ENCODE measurements around the gene GOLGA6L25.
"Not testable (repeated sequence)": the region's sequence is repeated elsewhere in the genome, so short reads cannot be mapped to it uniquely, and the experiment has no call there.

GOLGA6L25 gene

GRCh38 chr15:28553268-28553667 is at the start of gene GOLGA6L25:
Gene GOLGA6L25 (plus strand): TSS chr15:28553568. CDS start chr15:28553629, 61 bp downstream.
- DNase-seq, result not testable (repeated sequence)

- DNase-seq, result not testable (repeated sequence)
Measured at GRCh38 chr15:28508217-28508889, 45.0 kb upstream of the GOLGA6L25 start.

GRCh38 chr15:28514128-28514527 is 39.2 kb upstream of the GOLGA6L25 start:
- DNase-seq, result not testable (repeated sequence)

GRCh38 chr15:28515208-28515607 is 38.2 kb upstream of the GOLGA6L25 start:
- DNase-seq, result not testable (repeated sequence)

- DNase-seq, result not testable (repeated sequence)
Measured at GRCh38 chr15:28532954-28533353, 20.4 kb upstream of the GOLGA6L25 start, which contains the start of gene GOLGA8G. Gene GOLGA8G (minus strand): TSS chr15:28532971. CDS start chr15:28532909, 62 bp downstream.

- not testable (repeated sequence) for DNase-seq
Measured at GRCh38 chr15:28573351-28573750, 20.0 kb downstream of the GOLGA6L25 start.

GRCh38 chr15:28588977-28589606 is 35.7 kb downstream of the GOLGA6L25 start:
- DNase-seq, result not testable (repeated sequence)

GRCh38 chr15:28589769-28590168 is 36.4 kb downstream of the GOLGA6L25 start:
- DNase-seq, result not testable (repeated sequence)

- not testable (repeated sequence) for DNase-seq
Measured at GRCh38 chr15:28592395-28592794, 39.0 kb downstream of the GOLGA6L25 start.

GRCh38 chr15:28593424-28594129 is 40.2 kb downstream of the GOLGA6L25 start:
- DNase-seq, result not testable (repeated sequence)

- DNase-seq, result not testable (repeated sequence)
Measured at GRCh38 chr15:28597471-28597870, 44.1 kb downstream of the GOLGA6L25 start.

GRCh38 chr15:28598209-28598608 is 44.8 kb downstream of the GOLGA6L25 start:
- not testable (repeated sequence) for DNase-seq

GRCh38 chr15:28602152-28602551 is 48.8 kb downstream of the GOLGA6L25 start:
- DNase-seq, result not testable (repeated sequence)
